ENCODE data around the gene KBTBD8. TPM values are rescaled to one million over a fixed set of nuclear protein-coding genes. Genes with fewer than 3 reads are reported as not detected.

The KBTBD8 gene
- total RNA-seq, 1 donor: 9.8 TPM

- no peak for TF ChIP-seq CTCF (IDR thresholded peaks at IDR 0.05; ENCODE audit: insufficient read depth, low read length)
- no peak for DNase-seq (ENCODE audit: low read depth)
- H3K4me3 ChIP-seq (ENCODE audit: low read depth, low read length): no peak overlapping the region
Observed at GRCh38 chr3:66985336-66985920, 12.7 kb upstream of the KBTBD8 start.

GRCh38 chr3:66986406-66986805 is 11.7 kb upstream of the KBTBD8 start:
- DNase-seq (ENCODE audit: low read depth): no peak
- no peak overlapping the region for H3K4me3 ChIP-seq (ENCODE audit: low read depth, low read length)
- no peak for TF ChIP-seq CTCF (IDR thresholded peaks at IDR 0.05; ENCODE audit: insufficient read depth, low read length)

GRCh38 chr3:66989241-66989640 is 8.9 kb upstream of the KBTBD8 start:
- no peak for TF ChIP-seq CTCF (IDR thresholded peaks at IDR 0.05; ENCODE audit: insufficient read depth, low read length)
- no peak overlapping the region for H3K4me3 ChIP-seq (ENCODE audit: low read depth, low read length)
- no peak for DNase-seq (ENCODE audit: low read depth)

- TF ChIP-seq CTCF (IDR thresholded peaks at IDR 0.05; ENCODE audit: insufficient read depth, low read length): peak; percentile 38
- no peak overlapping the region for H3K4me3 ChIP-seq (ENCODE audit: low read depth, low read length)
- DNase-seq (ENCODE audit: low read depth): peak; percentile 21
Observed at GRCh38 chr3:66989860-66990696, 8.0 kb upstream of the KBTBD8 start.

- no peak for TF ChIP-seq CTCF (IDR thresholded peaks at IDR 0.05; ENCODE audit: insufficient read depth, low read length)
- peak; percentile 96 for DNase-seq (ENCODE audit: low read depth)
- H3K4me3 ChIP-seq (ENCODE audit: low read depth, low read length): no peak overlapping the region
Observed at GRCh38 chr3:66991459-66991858, 6.6 kb upstream of the KBTBD8 start.

- no peak for DNase-seq (ENCODE audit: low read depth)
- H3K4me3 ChIP-seq (ENCODE audit: low read depth, low read length): no peak overlapping the region
- TF ChIP-seq CTCF (IDR thresholded peaks at IDR 0.05; ENCODE audit: insufficient read depth, low read length): no peak
Observed at GRCh38 chr3:66993082-66993481, 5.0 kb upstream of the KBTBD8 start.
